Breast epithelium (tissue), 3 donors: Measurements from ENCODE around the gene PARP16.

Experiments
- POLR2A ChIP-seq: fragments of 450-650 bp; IDR thresholded peaks from one replicate; pipeline ENCODE4 v1.6.1; 2016; ENCODE audit warnings: antibody characterized with exemption, mild to moderate bottlenecking, moderate library complexity
- POLR2AphosphoS5 ChIP-seq, 3 donors: sonication (generic); formaldehyde crosslinking; IDR thresholded peaks; one replicate each; pipeline ENCODE4 v1.6.1; 2017; ENCODE audit warnings: antibody characterized with exemption in 3 of 3
- TF ChIP-seq, protein P1 (sequence below), 3 donors: fragments of 450-650 bp; IDR thresholded peaks; one replicate each; pipeline ENCODE4 v1.5.1; 2016 to 2017; ENCODE audit warnings: antibody characterized with exemption in 3 of 3, mild to moderate bottlenecking in 3 of 3, moderate library complexity in 3 of 3

DNA sequence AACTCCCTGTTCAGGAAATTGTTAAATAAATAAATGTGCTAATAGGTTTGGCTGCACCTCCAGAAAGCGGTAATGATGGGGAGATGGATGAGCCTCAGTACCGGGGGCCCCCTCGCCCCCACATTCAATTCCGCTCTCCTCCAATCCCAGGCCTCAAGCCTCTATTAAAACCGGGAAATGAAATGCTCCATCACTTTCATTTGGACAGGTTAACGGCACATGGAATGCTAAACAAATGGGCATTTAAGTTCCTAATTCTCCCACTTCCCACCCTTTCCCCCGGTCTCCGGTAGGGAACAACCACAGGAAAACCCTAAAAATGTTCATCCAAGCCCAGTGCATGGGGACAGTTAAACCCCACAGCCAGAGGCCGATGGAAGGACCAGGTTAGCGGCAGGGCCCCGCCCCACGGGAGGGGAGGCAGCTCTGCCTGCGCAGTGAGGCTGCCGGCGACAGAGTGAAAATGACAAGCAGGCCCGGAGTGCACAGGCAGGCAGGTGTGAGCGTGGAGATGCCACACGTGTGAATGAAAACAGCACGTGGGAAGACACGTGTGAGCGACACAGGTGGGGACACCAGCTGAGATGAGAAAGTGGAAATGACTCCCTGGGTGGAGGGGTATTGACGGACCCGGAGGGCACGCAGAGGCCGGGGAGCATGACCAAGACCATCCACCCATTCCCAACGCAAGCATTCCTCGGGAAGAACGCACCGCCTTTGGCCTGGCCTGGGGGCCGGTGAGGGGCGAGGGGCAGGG, 45.9 kb upstream of the PARP16 start:
- TF ChIP-seq, protein P1, sequence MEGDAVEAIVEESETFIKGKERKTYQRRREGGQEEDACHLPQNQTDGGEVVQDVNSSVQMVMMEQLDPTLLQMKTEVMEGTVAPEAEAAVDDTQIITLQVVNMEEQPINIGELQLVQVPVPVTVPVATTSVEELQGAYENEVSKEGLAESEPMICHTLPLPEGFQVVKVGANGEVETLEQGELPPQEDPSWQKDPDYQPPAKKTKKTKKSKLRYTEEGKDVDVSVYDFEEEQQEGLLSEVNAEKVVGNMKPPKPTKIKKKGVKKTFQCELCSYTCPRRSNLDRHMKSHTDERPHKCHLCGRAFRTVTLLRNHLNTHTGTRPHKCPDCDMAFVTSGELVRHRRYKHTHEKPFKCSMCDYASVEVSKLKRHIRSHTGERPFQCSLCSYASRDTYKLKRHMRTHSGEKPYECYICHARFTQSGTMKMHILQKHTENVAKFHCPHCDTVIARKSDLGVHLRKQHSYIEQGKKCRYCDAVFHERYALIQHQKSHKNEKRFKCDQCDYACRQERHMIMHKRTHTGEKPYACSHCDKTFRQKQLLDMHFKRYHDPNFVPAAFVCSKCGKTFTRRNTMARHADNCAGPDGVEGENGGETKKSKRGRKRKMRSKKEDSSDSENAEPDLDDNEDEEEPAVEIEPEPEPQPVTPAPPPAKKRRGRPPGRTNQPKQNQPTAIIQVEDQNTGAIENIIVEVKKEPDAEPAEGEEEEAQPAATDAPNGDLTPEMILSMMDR (IDR thresholded peaks at IDR 0.05), result no peak
- TF ChIP-seq POLR2A (no peak), POLR2AphosphoS5 (IDR thresholded peaks at IDR 0.05) (no peak)
